Fibroblast of lung (primary cell): Measurements from ENCODE around the gene RPL39L.

Experiments used
- EZH2 ChIP-seq: IDR thresholded peaks from 2 replicates; pipeline ENCODE4 v1.5.1; 2012; ENCODE audit warnings: low read length, control low read depth, mild to moderate bottlenecking; ENCODE audit errors: missing control alignments
- TF ChIP-seq, protein P1 (sequence below), 2 donors: IDR thresholded peaks in 1 of 2; conservative IDR thresholded peaks in 1 of 2; 1 replicate in 1 of 2; 2 replicates in 1 of 2; pipeline ENCODE4 v1.5.1; 2011 to 2012; ENCODE audit warnings: low read length in 2 of 2, control low read depth in 1 of 2, inconsistent platforms in 1 of 2, low read depth in 1 of 2, mild to moderate bottlenecking in 1 of 2

DNA sequence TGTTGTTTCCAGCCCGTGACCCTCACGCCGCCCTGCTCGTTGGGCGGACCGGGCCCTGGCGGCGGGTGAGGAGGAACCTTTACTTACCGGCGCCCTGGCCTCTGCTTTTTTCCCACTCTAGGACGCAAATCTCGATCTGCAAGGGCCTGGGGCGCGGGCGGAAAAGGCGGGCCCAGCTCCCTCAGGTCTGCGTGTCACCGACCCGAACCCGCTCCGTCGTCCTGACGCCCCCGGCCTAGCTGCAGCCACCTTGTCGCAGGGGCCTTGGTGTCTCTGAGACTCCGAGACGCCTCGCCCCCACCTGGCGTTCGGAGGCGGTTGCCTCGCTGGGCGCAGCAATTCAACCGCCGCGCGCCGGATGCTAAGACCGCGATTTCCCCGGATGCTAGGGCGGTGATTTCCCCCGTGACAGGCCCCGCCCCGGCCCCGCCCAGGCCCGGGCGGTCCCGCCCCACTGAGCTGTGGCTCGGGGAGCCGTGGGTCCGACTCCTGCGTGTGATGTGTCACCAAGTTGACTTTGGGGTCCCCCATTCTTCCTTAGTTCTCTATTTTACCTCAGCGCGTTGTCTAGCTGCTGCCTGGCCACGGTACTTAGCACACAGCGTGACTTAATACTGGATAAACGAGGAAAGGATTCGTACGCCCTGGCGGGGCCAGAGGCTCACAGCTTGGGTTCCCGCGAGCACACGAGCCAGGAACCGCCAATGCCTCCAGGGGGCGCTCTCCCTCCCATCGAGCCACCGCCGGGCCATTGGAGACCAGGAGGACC is at the start of gene RPL39L:
- TF ChIP-seq, protein P1, sequence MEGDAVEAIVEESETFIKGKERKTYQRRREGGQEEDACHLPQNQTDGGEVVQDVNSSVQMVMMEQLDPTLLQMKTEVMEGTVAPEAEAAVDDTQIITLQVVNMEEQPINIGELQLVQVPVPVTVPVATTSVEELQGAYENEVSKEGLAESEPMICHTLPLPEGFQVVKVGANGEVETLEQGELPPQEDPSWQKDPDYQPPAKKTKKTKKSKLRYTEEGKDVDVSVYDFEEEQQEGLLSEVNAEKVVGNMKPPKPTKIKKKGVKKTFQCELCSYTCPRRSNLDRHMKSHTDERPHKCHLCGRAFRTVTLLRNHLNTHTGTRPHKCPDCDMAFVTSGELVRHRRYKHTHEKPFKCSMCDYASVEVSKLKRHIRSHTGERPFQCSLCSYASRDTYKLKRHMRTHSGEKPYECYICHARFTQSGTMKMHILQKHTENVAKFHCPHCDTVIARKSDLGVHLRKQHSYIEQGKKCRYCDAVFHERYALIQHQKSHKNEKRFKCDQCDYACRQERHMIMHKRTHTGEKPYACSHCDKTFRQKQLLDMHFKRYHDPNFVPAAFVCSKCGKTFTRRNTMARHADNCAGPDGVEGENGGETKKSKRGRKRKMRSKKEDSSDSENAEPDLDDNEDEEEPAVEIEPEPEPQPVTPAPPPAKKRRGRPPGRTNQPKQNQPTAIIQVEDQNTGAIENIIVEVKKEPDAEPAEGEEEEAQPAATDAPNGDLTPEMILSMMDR (conservative IDR thresholded peaks at IDR 0.05 in 1 of 2, IDR thresholded peaks at IDR 0.05 in 1 of 2; ENCODE audit: low read depth in 1 of 2, low read length in 2 of 2): peak; percentile 88 to 89
- no peak for TF ChIP-seq EZH2
